ENCODE data around the gene ENPP3.

The ENPP3 gene

GRCh38 chr6:131763749-131764148, 126.6 kb downstream of the ENPP3 start (continued):
- TF ChIP-seq ZNF704 (tag by site-specific recombination; IDR thresholded peaks at IDR 0.05) (no peak), GLIS1 (tag by site-specific recombination; IDR thresholded peaks at IDR 0.05) (no peak)

GRCh38 chr6:131764350-131764749, 127.2 kb downstream of the ENPP3 start:
- no peak overlapping the region for H3K27ac ChIP-seq (ENCODE audit: extremely low read depth, low read depth, low read length)
- POLR2A ChIA-PET: no interaction called here
- CTCF ChIA-PET: no interaction called here
- H3K4me3 ChIP-seq (ENCODE audit: low read depth, low read length): no peak overlapping the region
- H3K36me3 ChIP-seq (ENCODE audit: control insufficient read depth in 2 of 2, insufficient read depth in 1 of 2, low read length in 2 of 2): no peaks in the 10 kb centered on the region
- H3K4me1 ChIP-seq (ENCODE audit: control insufficient read depth, insufficient read depth, low read length): 0 out of 2 replicates have a peak, but pooled peaks cover 5% of the 10 kb centered on the region
- no peaks in the 10 kb centered on the region for H3K9me3 ChIP-seq (ENCODE audit: control insufficient read depth, insufficient read depth, low read depth, low read length)
- no peak for TF ChIP-seq ZNF341 (tag by site-specific recombination; IDR thresholded peaks at IDR 0.05; ENCODE audit: low read depth)
- no peak for TF ChIP-seq ZBTB10 (tag by site-specific recombination; IDR thresholded peaks at IDR 0.05)
- no peak for TF ChIP-seq ZNF639 (tag by site-specific recombination; IDR thresholded peaks at IDR 0.05)
- TF ChIP-seq ZNF514 (tag by site-specific recombination; IDR thresholded peaks at IDR 0.05): no peak
- TF ChIP-seq ZNF518A (tag by site-specific recombination; conservative IDR thresholded peaks at IDR 0.05; ENCODE audit: low read depth): no peak
- no peak for TF ChIP-seq TSHZ1 (tag by site-specific recombination; IDR thresholded peaks at IDR 0.05; ENCODE audit: borderline replicate concordance)
- no peak for TF ChIP-seq OVOL3 (tag by site-specific recombination; IDR thresholded peaks at IDR 0.05)
- no peak for TF ChIP-seq MZF1 (tag by site-specific recombination; IDR thresholded peaks at IDR 0.05; ENCODE audit: borderline replicate concordance)
- TF ChIP-seq ZNF768 (tag by site-specific recombination; IDR thresholded peaks at IDR 0.05): no peak
- no peak for TF ChIP-seq ZNF350 (tag by site-specific recombination; IDR thresholded peaks at IDR 0.05)
- no peak for TF ChIP-seq ZNF404 (tag by site-specific recombination; IDR thresholded peaks at IDR 0.05)
- no peak for TF ChIP-seq HOXA7 (CRISPR knock-in tag; IDR thresholded peaks at IDR 0.05; ENCODE audit: borderline replicate concordance)
- no peak for TF ChIP-seq YY2 (tag by site-specific recombination; IDR thresholded peaks at IDR 0.05)
- no peak for TF ChIP-seq ZNF2 (tag by site-specific recombination; IDR thresholded peaks at IDR 0.05)
- no peak for TF ChIP-seq ZNF692 (tag by site-specific recombination; IDR thresholded peaks at IDR 0.05)
- no peak for TF ChIP-seq ZNF561 (tag by site-specific recombination; IDR thresholded peaks at IDR 0.05; ENCODE audit: borderline replicate concordance)
